CD4-positive, alpha-beta memory T cell (primary cell): ENCODE data around the gene ATF7IP. TPM values are rescaled to one million over a fixed set of nuclear protein-coding genes. Genes with fewer than 3 reads are reported as not detected.

Source experiments
- CTCF ChIA-PET: fragments of 350-600 bp; sonication (Branson Sonifier 250); formaldehyde crosslinking; loops from one replicate; lab custom pipeline; 2021; ENCODE audit warnings: inconsistent platforms; ENCODE audit not compliant: partially characterized antibody; lab: Charles Lee
- POLR2A ChIA-PET: fragments of 350-600 bp; sonication (Branson Sonifier 250); formaldehyde crosslinking; loops from one replicate; lab custom pipeline; 2021; ENCODE audit not compliant: partially characterized antibody; lab: Charles Lee
- DNase-seq, 5 donors: peaks; one replicate each; pipeline versions ENCODE4 v3.0.0 to v3.0.0-alpha.2; 2020 to 2022; ENCODE audit warnings: mixed read lengths in 1 of 5
- H3K27ac ChIP-seq: one replicate; pipeline ENCODE4 v1.7.0; 2013; ENCODE audit warnings: low read depth, low read length
- H3K27me3 ChIP-seq: 2 replicates; pipeline ENCODE4 v1.7.0; 2013; ENCODE audit warnings: mild to moderate bottlenecking, low read length, moderate library complexity; ENCODE audit not compliant: insufficient read depth
- H3K36me3 ChIP-seq: 2 replicates; pipeline ENCODE4 v1.7.0; 2013; ENCODE audit warnings: mild to moderate bottlenecking, low read length, moderate library complexity; ENCODE audit not compliant: insufficient read depth
- H3K4me1 ChIP-seq: 2 replicates; pipeline ENCODE4 v1.7.0; 2013; ENCODE audit warnings: mild to moderate bottlenecking, low read length, moderate library complexity; ENCODE audit not compliant: insufficient read depth
- H3K4me3 ChIP-seq, 2 donors: one replicate each; pipeline ENCODE4 v1.7.0; 2013; ENCODE audit warnings: low read length in 2 of 2, mild to moderate bottlenecking in 1 of 2
- H3K9me3 ChIP-seq, 2 donors: one replicate each; pipeline ENCODE4 v1.7.0; 2013; ENCODE audit warnings: low read length in 2 of 2, control low read depth in 1 of 2; ENCODE audit not compliant: control insufficient read depth in 1 of 2
- H3K27ac Mint-ChIP-seq, 7 donors: one replicate each; pipeline ENCODE4 v1.8.0; 2020 to 2021; ENCODE audit warnings: mixed read lengths in 7 of 7, mild to moderate bottlenecking in 6 of 7, inconsistent platforms in 3 of 7, moderate library complexity in 3 of 7
- H3K27me3 Mint-ChIP-seq, 2 donors: one replicate each; pipeline ENCODE4 v1.8.0; 2020 to 2021; ENCODE audit warnings: mixed read lengths in 2 of 2
- H3K36me3 Mint-ChIP-seq, 2 donors: one replicate each; pipeline ENCODE4 v1.8.0; 2020 to 2021; ENCODE audit warnings: mixed read lengths in 2 of 2, inconsistent platforms in 1 of 2, mild to moderate bottlenecking in 1 of 2
- H3K4me1 Mint-ChIP-seq, 4 donors: one replicate each; pipeline ENCODE4 v1.8.0; 2020 to 2021; ENCODE audit warnings: mixed read lengths in 4 of 4, mild to moderate bottlenecking in 1 of 4
- H3K4me3 Mint-ChIP-seq, 8 donors: one replicate each; pipeline ENCODE4 v1.8.0; 2020 to 2021; ENCODE audit warnings: mixed read lengths in 8 of 8, mild to moderate bottlenecking in 7 of 8, moderate library complexity in 6 of 8, inconsistent platforms in 3 of 8
- H3K9me3 Mint-ChIP-seq, 8 donors: one replicate each; pipeline ENCODE4 v1.8.0; 2020 to 2021; ENCODE audit warnings: mixed read lengths in 8 of 8, mild to moderate bottlenecking in 5 of 8, inconsistent platforms in 3 of 8, moderate library complexity in 1 of 8
- intact Hi-C: fragments of 100-400 bp; cut with micrococcal nuclease; formaldehyde crosslinking; loops from one replicate; pipeline ENCODE4 v1.15.1; 2023
- polyA plus RNA-seq, 2 donors: library from polyadenylated mRNA; unstranded; fragments of 300-500 nt; fragmentation: Illumina TruSeq; gene quantifications; one replicate each; pipeline ENCODE4 v1.2.3, GENCODE V29; 2021
- total RNA-seq, 2 experiments: library from RNA; stranded (reverse); gene quantifications; one replicate each; pipeline ENCODE4 v1.2.3, GENCODE V29; 2021

The ATF7IP gene
- total and polyA plus RNA-seq, 4 experiments from 2014 or later: 87.3 to 223 (median 156) TPM

DNA sequence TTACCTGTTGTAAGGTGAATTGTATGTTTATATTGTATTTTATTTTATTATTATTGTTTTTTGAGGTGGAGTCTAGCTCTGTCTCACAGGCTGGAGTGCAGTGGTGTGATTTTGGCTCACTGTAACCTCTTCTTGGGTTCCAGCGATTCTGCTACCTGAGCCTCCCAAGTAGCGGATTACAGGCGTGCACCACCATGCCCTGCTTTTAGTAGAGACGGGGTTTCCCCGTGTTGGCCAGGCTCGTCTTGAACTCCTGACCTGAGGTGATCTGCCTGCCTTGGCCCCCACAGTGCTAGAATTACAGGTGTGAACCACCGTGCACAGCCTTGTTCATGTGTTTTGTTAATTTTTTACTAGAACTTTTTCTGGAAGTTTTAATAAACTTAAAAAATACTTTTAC is 3.8 kb downstream of the ATF7IP start:
- no peaks in the 10 kb centered on the region for H3K27me3 ChIP-seq
- no peaks in the 10 kb centered on the region for H3K36me3 ChIP-seq
- CTCF ChIA-PET: interaction anchor here (1.5 to 2.8 kb wide), 3 partner anchors 17 to 84 kb away, joined by 4 to 18 read pairs (median 13); no protein-coding TSS in a partner anchor
- Mint-ChIP-seq H3K27me3 (no peaks in the 10 kb centered on the region), H3K27ac (peak overlapping the region; percentile 10 to 98 (median 91)), H3K4me3 (peak overlapping the region in 6 of 8 donors; percentile 49 to 86 (median 70)), H3K9me3 (peaks cover 0 to 7% (median under 1%) of the 10 kb centered on the region in 8 donors), H3K36me3 (peaks cover 22 to 36% of the 10 kb centered on the region in 2 donors), H3K4me1 (peaks cover 35 to 79% (median 52%) of the 10 kb centered on the region in 4 donors)
- POLR2A ChIA-PET: interaction anchor here (1.2 to 7.1 kb wide), 7 partner anchors 14 to 48 kb away, joined by 3 to 115 read pairs (median 5); no protein-coding TSS in a partner anchor
- intact Hi-C loops: loop anchor here (10.0 kb wide), 1 partner anchor 105 kb away; no protein-coding TSS in a partner anchor
- H3K4me3 ChIP-seq: no peak overlapping the region
- no peaks in the 10 kb centered on the region for H3K9me3 ChIP-seq
- peak in 2 of 5 donors; percentile 23 to 44 for DNase-seq
- no peak overlapping the region for H3K27ac ChIP-seq
- peaks cover 69% of the 10 kb centered on the region for H3K4me1 ChIP-seq

DNA sequence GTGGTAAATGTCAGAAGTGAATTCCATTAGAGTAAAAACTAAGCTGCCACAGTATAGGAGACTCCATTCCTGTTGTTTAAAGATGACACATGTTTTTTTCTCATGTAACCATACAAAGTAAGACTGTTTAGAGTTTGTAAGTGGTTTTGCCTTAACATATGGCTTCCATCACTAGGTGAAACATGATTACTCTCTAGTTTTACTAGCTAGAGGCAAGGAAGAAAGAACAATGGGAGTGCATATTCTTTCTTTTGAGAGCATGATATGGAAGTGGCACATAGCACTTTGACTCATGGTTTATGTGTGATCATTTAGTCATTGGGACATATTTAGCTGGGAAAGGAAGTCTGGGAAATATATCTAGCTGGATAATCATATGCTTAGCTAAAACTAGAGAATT is 7.7 kb downstream of the ATF7IP start:
- Mint-ChIP-seq H3K27me3 (no peaks in the 10 kb centered on the region), H3K36me3 (peaks cover 32 to 33% of the 10 kb centered on the region in 2 donors), H3K27ac (peak overlapping the region; percentile 10 to 83 (median 65)), H3K4me3 (peak overlapping the region; percentile 3 to 86 (median 53)), H3K4me1 (peaks cover 42 to 69% (median 56%) of the 10 kb centered on the region in 4 donors), H3K9me3 (peaks cover 0 to 4% (median 0%) of the 10 kb centered on the region in 8 donors)
- H3K4me1 ChIP-seq: peaks cover 84% of the 10 kb centered on the region
- H3K27me3 ChIP-seq: no peaks in the 10 kb centered on the region
- no peaks in the 10 kb centered on the region for H3K36me3 ChIP-seq
- intact Hi-C loops: loop anchor here (1.0 kb wide), 1 partner anchor 12 kb away; no protein-coding TSS in a partner anchor
- peak overlapping the region; percentile 36 for H3K27ac ChIP-seq
- POLR2A ChIA-PET: interaction anchor here (1.0 to 7.1 kb wide), 8 partner anchors 11 to 400 kb away, joined by 3 to 115 read pairs (median 6); a partner anchor contains a TSS
- H3K9me3 ChIP-seq: peaks cover 0 to 3% of the 10 kb centered on the region in 2 donors
- H3K4me3 ChIP-seq: no peak overlapping the region
- CTCF ChIA-PET: interaction anchor here (0.7 to 3.7 kb wide), 6 partner anchors 11 to 134 kb away, joined by 3 to 20 read pairs (median 6); no protein-coding TSS in a partner anchor
- DNase-seq: no peak

DNA sequence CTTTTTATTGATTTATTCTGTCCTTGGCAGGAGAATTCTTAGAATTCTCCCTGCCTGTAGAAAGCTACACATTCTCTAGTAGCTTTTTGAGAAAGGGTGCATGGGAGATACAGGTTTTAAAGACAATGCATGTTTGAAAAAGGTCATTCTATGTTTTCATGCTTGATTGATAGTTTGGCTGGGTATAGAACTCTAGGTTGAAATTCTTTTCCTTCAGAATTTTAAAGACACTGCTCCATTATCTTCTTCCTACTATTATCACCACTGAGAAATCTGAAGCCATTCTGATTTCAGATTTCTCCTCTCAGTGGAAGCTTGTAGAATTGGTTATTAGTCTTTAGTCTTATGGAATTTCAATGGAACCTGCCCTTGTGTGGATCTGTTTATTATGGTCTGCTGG is 14.0 kb downstream of the ATF7IP start:
- peaks cover 2 to 30% (median 23%) of the 10 kb centered on the region in 8 donors for H3K9me3 Mint-ChIP-seq
- no peaks in the 10 kb centered on the region for H3K27me3 ChIP-seq
- ChIA-PET POLR2A (interaction anchor here (1.0 kb wide), 1 partner anchor 9 kb away, joined by 3 read pairs; no protein-coding TSS in a partner anchor), CTCF (no interaction called here)
- H3K4me3 ChIP-seq: no peak overlapping the region
- H3K36me3 Mint-ChIP-seq: peaks cover 52 to 56% of the 10 kb centered on the region in 2 donors
- no peaks in the 10 kb centered on the region for H3K27me3 Mint-ChIP-seq
- H3K4me1 ChIP-seq: peaks cover 49% of the 10 kb centered on the region
- no peak for DNase-seq
- no peak overlapping the region for H3K27ac Mint-ChIP-seq
- peak overlapping the region in 1 of 8 donors; percentile 12 for H3K4me3 Mint-ChIP-seq
- intact Hi-C loops: no loop called here
- peaks cover 29 to 53% (median 47%) of the 10 kb centered on the region in 4 donors for H3K4me1 Mint-ChIP-seq
- H3K36me3 ChIP-seq: no peaks in the 10 kb centered on the region
- H3K27ac ChIP-seq: no peak overlapping the region
- peaks cover 0 to 18% of the 10 kb centered on the region in 2 donors for H3K9me3 ChIP-seq

DNA sequence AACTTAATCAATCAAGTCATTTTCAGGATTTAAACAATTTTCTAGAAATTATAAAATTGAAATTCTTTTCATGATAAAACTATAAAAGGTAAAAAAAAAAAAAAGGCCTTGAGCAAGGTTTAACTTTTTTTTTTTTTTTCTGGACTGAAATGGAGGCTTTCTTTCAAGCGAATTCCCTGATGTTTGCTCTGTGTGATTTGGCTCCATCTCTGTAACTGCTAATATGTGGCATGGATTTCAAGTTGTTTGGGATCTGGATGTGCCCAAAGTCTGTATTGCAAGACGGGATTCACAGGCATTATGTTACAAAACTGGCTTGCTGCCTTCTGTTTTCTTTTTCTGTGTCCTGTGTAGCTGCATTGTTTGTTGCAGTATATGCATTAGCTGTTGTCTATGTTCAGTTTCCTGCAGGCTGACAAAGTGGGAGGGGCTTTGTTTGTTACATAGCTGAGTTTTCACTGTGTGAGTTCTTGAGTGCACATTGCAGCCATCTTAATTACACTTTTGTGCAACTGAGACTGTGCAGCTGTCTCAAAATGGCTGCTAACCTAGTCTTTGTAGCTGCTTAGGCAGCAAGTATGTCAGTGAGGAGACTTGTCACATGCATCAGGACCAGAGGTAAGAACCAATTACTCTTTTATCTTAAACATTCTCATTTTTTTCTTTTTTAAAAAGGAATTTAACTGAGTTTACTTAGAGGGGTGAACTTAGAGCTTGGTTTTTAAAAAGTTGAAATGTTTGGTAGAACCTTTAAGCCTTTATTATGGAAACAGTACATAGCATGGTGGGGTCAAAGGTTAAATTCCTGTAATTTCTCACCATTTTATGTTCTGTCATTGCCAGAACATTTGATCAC is 19.5 kb downstream of the ATF7IP start:
- peaks cover 0 to 14% (median 9%) of the 10 kb centered on the region in 8 donors for H3K9me3 Mint-ChIP-seq
- intact Hi-C loops: loop anchor here (1.0 to 10.0 kb wide), 8 partner anchors 9 to 1660 kb away; partner anchors contain the start of gene ATF7IP
- H3K27ac Mint-ChIP-seq: peak overlapping the region; percentile 93 to 97 (median 94)
- H3K4me3 Mint-ChIP-seq: peak overlapping the region; percentile 64 to 92 (median 78)
- peak; percentile 81 to 87 (median 86) for DNase-seq
- H3K9me3 ChIP-seq: peaks cover 0 to 3% of the 10 kb centered on the region in 2 donors
- no peaks in the 10 kb centered on the region for H3K27me3 ChIP-seq
- H3K36me3 Mint-ChIP-seq: peaks cover 42 to 43% of the 10 kb centered on the region in 2 donors
- no peaks in the 10 kb centered on the region for H3K27me3 Mint-ChIP-seq
- ChIA-PET CTCF (interaction anchor here (0.8 to 6.3 kb wide), 14 partner anchors 9 to 386 kb away, joined by 3 to 66 read pairs (median 8); partner anchors contain the start of gene ATF7IP), POLR2A (interaction anchor here (0.5 to 9.4 kb wide), 24 partner anchors 8 to 577 kb away, joined by 3 to 228 read pairs (median 6); partner anchors contain the start of genes ATF7IP, C12orf60 and WBP11)
- H3K4me3 ChIP-seq: peak overlapping the region in 1 of 2 donors; percentile 41
- H3K36me3 ChIP-seq: no peaks in the 10 kb centered on the region
- H3K27ac ChIP-seq: peak overlapping the region; percentile 74
- H3K4me1 Mint-ChIP-seq: peaks cover 42 to 67% (median 57%) of the 10 kb centered on the region in 4 donors
- H3K4me1 ChIP-seq: peaks cover 73% of the 10 kb centered on the region

DNA sequence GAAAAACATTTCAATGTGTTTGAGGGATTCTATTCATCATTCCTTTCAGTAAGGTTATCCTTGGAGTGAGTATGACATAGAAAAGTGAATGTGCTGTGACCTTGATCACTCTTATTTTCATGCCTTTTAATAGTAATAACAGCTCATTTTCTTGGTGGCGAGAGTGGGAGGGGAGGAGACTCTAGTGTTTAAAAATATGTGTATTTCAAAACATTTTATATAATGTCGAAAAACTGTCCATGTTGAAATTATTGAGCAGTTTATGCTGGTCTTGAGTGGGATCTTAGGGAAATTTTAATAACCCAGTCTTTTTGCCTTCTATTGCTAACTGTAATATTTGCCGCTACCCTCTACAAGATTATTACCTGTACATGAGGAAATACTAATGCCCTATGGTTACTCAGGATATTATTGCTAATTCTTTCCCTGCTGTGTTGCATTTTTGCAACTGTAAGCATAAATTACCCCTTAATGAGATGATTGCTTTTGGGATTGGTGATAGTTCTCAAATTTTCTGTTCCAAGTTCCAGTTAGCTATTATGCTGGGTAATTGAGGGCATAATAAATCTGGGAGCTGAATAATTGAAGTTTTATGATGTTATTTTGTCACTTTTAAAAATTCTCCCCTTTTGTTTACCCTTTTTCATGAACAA is 21.9 kb downstream of the ATF7IP start:
- Mint-ChIP-seq H3K9me3 (no peaks in the 10 kb centered on the region), H3K27me3 (no peaks in the 10 kb centered on the region), H3K4me3 (peak overlapping the region; percentile 80 to 95 (median 86)), H3K36me3 (peaks cover 27 to 43% of the 10 kb centered on the region in 2 donors), H3K27ac (peak overlapping the region; percentile 91 to 95 (median 93)), H3K4me1 (peaks cover 52 to 86% (median 68%) of the 10 kb centered on the region in 4 donors)
- POLR2A ChIA-PET: interaction anchor here (0.9 to 9.4 kb wide), 13 partner anchors 8 to 574 kb away, joined by 3 to 228 read pairs (median 13); partner anchors contain the start of genes ARHGDIB and ATF7IP
- Histone ChIP-seq H3K27ac (peak overlapping the region; percentile 74), H3K4me3 (peak overlapping the region; percentile 57), H3K9me3 (no peaks in the 10 kb centered on the region), H3K4me1 (peaks cover 91% of the 10 kb centered on the region), H3K27me3 (no peaks in the 10 kb centered on the region), H3K36me3 (no peaks in the 10 kb centered on the region)
- CTCF ChIA-PET: interaction anchor here (1.0 to 6.3 kb wide), 11 partner anchors 7 to 148 kb away, joined by 3 to 66 read pairs (median 7); partner anchors contain the start of gene ATF7IP
- intact Hi-C loops: loop anchor here (5.0 to 10.0 kb wide), 3 partner anchors 385 to 1663 kb away; a partner anchor contains a TSS
- no peak for DNase-seq

DNA sequence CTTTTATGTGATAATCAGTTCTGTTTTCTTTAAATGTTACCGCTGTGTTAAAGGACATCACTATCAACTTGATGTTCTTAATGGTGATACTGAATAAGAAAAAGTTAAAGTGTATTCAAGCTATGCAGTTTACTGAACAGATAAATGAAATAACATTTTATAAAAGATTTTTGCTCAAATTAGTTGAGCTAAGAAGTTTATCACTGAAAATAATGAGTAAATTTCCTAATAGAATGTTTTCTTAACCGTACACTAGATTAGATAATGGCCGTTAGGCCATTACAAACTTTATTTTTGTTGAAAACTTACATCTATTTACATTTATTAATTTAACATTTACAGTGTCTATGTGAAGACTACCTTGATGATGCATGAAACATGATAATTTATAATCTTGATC is 25.0 kb downstream of the ATF7IP start:
- Histone ChIP-seq H3K9me3 (no peaks in the 10 kb centered on the region), H3K27me3 (no peaks in the 10 kb centered on the region), H3K36me3 (no peaks in the 10 kb centered on the region), H3K4me3 (peak overlapping the region in 1 of 2 donors; percentile 21), H3K27ac (peak overlapping the region; percentile 60), H3K4me1 (peaks cover 91% of the 10 kb centered on the region)
- intact Hi-C loops: loop anchor here (1.0 to 10.0 kb wide), 2 partner anchors 21 to 564 kb away; no protein-coding TSS in a partner anchor
- ChIA-PET CTCF (interaction anchor here (1.8 kb wide), 1 partner anchor 25 kb away, joined by 9 read pairs; the partner anchor contains the start of gene ATF7IP), POLR2A (interaction anchor here (0.7 to 8.0 kb wide), 11 partner anchors 9 to 569 kb away, joined by 3 to 102 read pairs (median 5); partner anchors contain the start of gene ATF7IP)
- H3K4me3 Mint-ChIP-seq: peak overlapping the region; percentile 33 to 92 (median 83)
- no peak for DNase-seq
- peaks cover 46 to 89% (median 67%) of the 10 kb centered on the region in 4 donors for H3K4me1 Mint-ChIP-seq
- H3K27me3 Mint-ChIP-seq: no peaks in the 10 kb centered on the region
- H3K36me3 Mint-ChIP-seq: peaks cover 24 to 39% of the 10 kb centered on the region in 2 donors
- no peaks in the 10 kb centered on the region for H3K9me3 Mint-ChIP-seq
- H3K27ac Mint-ChIP-seq: peak overlapping the region; percentile 93 to 95 (median 93)
